A549 (cell line): ENCODE measurements around the gene CD101. TPM values are rescaled to one million over a fixed set of nuclear protein-coding genes. Genes with fewer than 3 reads are reported as not detected.

Experiments
- ATAC-seq, 2 experiments: fragments of 200-7000 bp in 1 of 2; fragments of >200 bp in 1 of 2; cut with Nextera tagmentation in 1 of 2; cut with Tn5 transposase in 1 of 2; 3 replicates each; pipeline versions ENCODE4 v1.8.0 to v1.9.1; 2018 to 2020; ENCODE audit warnings: mild to moderate bottlenecking in 1 of 2, moderate library complexity in 1 of 2
- CTCF ChIA-PET: fragments of 300-600 bp; sonication (Branson Sonifier 250); formaldehyde crosslinking; extraction: SDS; loops from one replicate; lab custom pipeline; 2021; ENCODE audit warnings: antibody characterized with exemption, inconsistent platforms; lab: Yijun Ruan, JAX
- POLR2A ChIA-PET: fragments of 350-600 bp; formaldehyde crosslinking; extraction: SDS; loops from one replicate; lab custom pipeline; 2021; ENCODE audit warnings: antibody characterized with exemption, inconsistent platforms; lab: Yijun Ruan, JAX
- DNase-seq, 2 experiments: peaks; one replicate each; pipeline versions ENCODE4 v3.0.0 to v3.0.0-alpha.2; 2011 to 2016; ENCODE audit warnings: low read depth in 1 of 2, low spot score in 1 of 2
- FAIRE-seq: peaks from 2 replicates; lab custom pipeline; 2011; peaks lifted over from hg19 to GRCh38; lab: Jason Lieb, UNC
- H3K27ac ChIP-seq, 2 experiments: fragments of >200 bp; sonication (Bioruptor Twin); formaldehyde crosslinking; 3 replicates each; pipeline ENCODE4 v1.5.1; 2016 to 2017
- H3K4me1 ChIP-seq: fragments of >200 bp; sonication (Bioruptor Twin); formaldehyde crosslinking; 3 replicates; pipeline ENCODE4 v1.6.1; 2016
- H3K4me2 ChIP-seq: fragments of >200 bp; sonication (Bioruptor Twin); formaldehyde crosslinking; 3 replicates; pipeline ENCODE4 v1.6.1; 2016
- H3K4me3 ChIP-seq: fragments of >200 bp; sonication (Bioruptor Twin); formaldehyde crosslinking; 3 replicates; pipeline ENCODE4 v1.5.1; 2016
- H3K9me3 ChIP-seq: fragments of >200 bp; sonication (Bioruptor Twin); formaldehyde crosslinking; 3 replicates; pipeline ENCODE4 v1.6.1; 2016
- ATOH8 ChIP-seq: fragments of 250-450 bp; sonication (Bioruptor Pico); IDR thresholded peaks from 2 replicates; pipeline ENCODE4 v1.5.0; 2020; ENCODE audit warnings: low read depth, mild to moderate bottlenecking, moderate library complexity
- BCL3 ChIP-seq: fragments of >200 bp; sonication (Bioruptor Twin); formaldehyde crosslinking; IDR thresholded peaks from 3 replicates; pipeline ENCODE4 v1.6.1; 2016
- BHLHE40 ChIP-seq: IDR thresholded peaks from 2 replicates; pipeline ENCODE4 v1.6.1; 2012; ENCODE audit warnings: low read depth, low read length, inconsistent platforms
- CTCF ChIP-seq: fragments of >200 bp; sonication (Bioruptor Twin); formaldehyde crosslinking; IDR thresholded peaks from 3 replicates; pipeline ENCODE4 v1.5.1; 2016
- EHMT2 ChIP-seq: fragments of 200-600 bp; sonication (generic); IDR thresholded peaks from 2 replicates; pipeline ENCODE4 v1.6.1; 2016; ENCODE audit warnings: antibody characterized with exemption, low read depth, mild to moderate bottlenecking, moderate library complexity
- EP300 ChIP-seq, 2 experiments: fragments of >200 bp; sonication (Bioruptor Twin); formaldehyde crosslinking; IDR thresholded peaks; 2 replicates in 1 of 2; 3 replicates in 1 of 2; pipeline ENCODE4 v1.6.1; 2016 to 2017
- HOXA7 ChIP-seq: fragments of 250-450 bp; sonication (Bioruptor Pico); IDR thresholded peaks from 2 replicates; pipeline ENCODE4 v1.5.0; 2020; ENCODE audit warnings: mild to moderate bottlenecking, moderate library complexity
- HOXB13 ChIP-seq: fragments of 250-450 bp; sonication (Bioruptor Pico); IDR thresholded peaks from 2 replicates; pipeline ENCODE4 v1.5.0; 2020; ENCODE audit warnings: low read depth, mild to moderate bottlenecking, moderate library complexity
- JUN ChIP-seq, 2 experiments: fragments of >200 bp; sonication (Bioruptor Twin); formaldehyde crosslinking; IDR thresholded peaks; 2 replicates in 1 of 2; 3 replicates in 1 of 2; pipeline ENCODE4 v1.6.1; 2016 to 2017
- KDM5A ChIP-seq: fragments of 200-600 bp; sonication (generic); IDR thresholded peaks from 2 replicates; pipeline ENCODE4 v1.6.1; 2016; ENCODE audit warnings: antibody characterized with exemption, mild to moderate bottlenecking
- MAX ChIP-seq: IDR thresholded peaks from 2 replicates; pipeline ENCODE4 v1.6.1; 2012
- MAZ ChIP-seq: fragments of 150-350 bp; IDR thresholded peaks from 2 replicates; pipeline ENCODE4 v1.6.1; 2014; ENCODE audit warnings: antibody characterized with exemption, low read depth, low read length, borderline replicate concordance
- MYC ChIP-seq: IDR thresholded peaks from 2 replicates; pipeline ENCODE4 v1.6.1; 2012; ENCODE audit warnings: mild to moderate bottlenecking, inconsistent platforms, low read length, improper control_type of control experiment, borderline replicate concordance
- NFE2L2 ChIP-seq: fragments of 150-350 bp; conservative IDR thresholded peaks from 2 replicates; pipeline ENCODE4 v1.6.1; 2014; ENCODE audit warnings: low read length
- PHF8 ChIP-seq: fragments of 200-600 bp; sonication (generic); IDR thresholded peaks from 2 replicates; pipeline ENCODE4 v1.6.1; 2016; ENCODE audit warnings: low read depth, mild to moderate bottlenecking, antibody characterized with exemption, moderate library complexity, borderline replicate concordance
- POLR2A ChIP-seq: IDR thresholded peaks from 2 replicates; pipeline ENCODE4 v1.6.1; 2012; ENCODE audit warnings: mild to moderate bottlenecking, low read length
- POLR2AphosphoS2 ChIP-seq: conservative IDR thresholded peaks from 2 replicates; pipeline ENCODE4 v1.6.1; 2012; ENCODE audit warnings: low read length, improper control_type of control experiment, inconsistent platforms
- RAD21 ChIP-seq, 2 experiments: fragments of >200 bp in 1 of 2; sonication (Bioruptor Twin) in 1 of 2; formaldehyde crosslinking in 1 of 2; IDR thresholded peaks in 1 of 2; conservative IDR thresholded peaks in 1 of 2; 2 replicates in 1 of 2; 3 replicates in 1 of 2; pipeline ENCODE4 v1.6.1; 2012 to 2018; ENCODE audit warnings: inconsistent platforms in 1 of 2
- RARB ChIP-seq: fragments of 250-450 bp; sonication (Bioruptor Pico); IDR thresholded peaks from 2 replicates; pipeline ENCODE4 v1.8.0; 2021; ENCODE audit warnings: mild to moderate bottlenecking, moderate library complexity
- RCOR1 ChIP-seq: fragments of 150-350 bp; IDR thresholded peaks from 2 replicates; pipeline ENCODE4 v1.6.1; 2014; ENCODE audit warnings: antibody characterized with exemption, low read length, low read depth
- RFX5 ChIP-seq: fragments of 450-650 bp; IDR thresholded peaks from 2 replicates; pipeline ENCODE4 v1.7.1; 2014; ENCODE audit warnings: antibody characterized with exemption, mild to moderate bottlenecking, moderate library complexity
- TP53 ChIP-seq: fragments of 250-450 bp; sonication (Bioruptor Pico); IDR thresholded peaks from 2 replicates; pipeline ENCODE4 v1.5.0; 2021; ENCODE audit warnings: mild to moderate bottlenecking, moderate library complexity
- USF2 ChIP-seq: fragments of 450-650 bp; IDR thresholded peaks from 2 replicates; pipeline ENCODE4 v1.6.1; 2014; ENCODE audit warnings: antibody characterized with exemption
- ZFP36 ChIP-seq: fragments of 450-650 bp; IDR thresholded peaks from 2 replicates; pipeline ENCODE4 v1.6.1; 2014; ENCODE audit warnings: borderline replicate concordance; ENCODE audit not compliant: partially characterized antibody
- ZNF302 ChIP-seq: fragments of 250-450 bp; sonication (Bioruptor Pico); IDR thresholded peaks from 2 replicates; pipeline ENCODE4 v1.9.0; 2021; ENCODE audit warnings: inconsistent platforms, mild to moderate bottlenecking, moderate library complexity
- ZSCAN20 ChIP-seq: fragments of 250-450 bp; sonication (Bioruptor Pico); IDR thresholded peaks from 2 replicates; pipeline ENCODE4 v1.8.0; 2022; ENCODE audit warnings: mild to moderate bottlenecking, moderate library complexity
- WGBS: methylation state at CpG from one replicate; pipeline ENCODE4 v1.1.6; 2017; ENCODE audit errors: missing lambda C conversion rate; 5-methylcytosine and 5-hydroxymethylcytosine counted together
- polyA plus RNA-seq, 4 experiments: library from polyadenylated mRNA; depleted of rRNA in 3 of 4; stranded (reverse); fragments of >200 nt; fragmentation: RNase III in 1 of 4; extraction: RNeasy Plus Mini Kit Qiagen cat#74134 plus additional on column Dnase treatment in 1 of 4; gene quantifications; 2 replicates in 3 of 4; 3 replicates in 1 of 4; pipeline ENCODE4 v1.2.3, GENCODE V29; 2011 to 2017

Gene CD101
- polyA plus RNA-seq, 2 of the 4 experiments (the other 2 are of a cell fraction) = 0.21 to 0.52 TPM

- DNase-seq = peak; percentile 94 to 98
- H3K4me2 ChIP-seq = peak within 1 kb of the TSS; percentile 87
- ChIA-PET CTCF (interaction anchor here (0.7 to 8.4 kb wide), 10 partner anchors 15 to 485 kb away, joined by 3 to 48 read pairs (median 4); no protein-coding TSS in a partner anchor), POLR2A (interaction anchor here (0.6 kb wide), 1 partner anchor 110 kb away, joined by 3 read pairs; no protein-coding TSS in a partner anchor)
- H3K27ac ChIP-seq = peak within 1 kb of the TSS; percentile 76 to 88
- no peaks in the 10 kb centered on the region for H3K9me3 ChIP-seq
- peak; percentile 95 to 98 for ATAC-seq
- H3K4me3 ChIP-seq = peak within 1 kb of the TSS; percentile 78
- TF ChIP-seq JUN (IDR thresholded peaks at IDR 0.05) = peak in 1 of 2 experiments; percentile 56; a peak in 2 of 5 replicates
- TF ChIP-seq POLR2A = peak; percentile 47
- no peak for TF ChIP-seq BHLHE40
- H3K4me1 ChIP-seq = peaks cover 19% of the 10 kb centered on the region; the same call in 2 of the 3 replicates
- 0% methylated on average over 28 of the region's 48 CpGs for WGBS
- FAIRE-seq = no peak
Observed at GRCh38 chr1:117059678-117060440, 58.3 kb downstream of the CD101 start, which contains the start of gene TTF2. Gene TTF2, plus strand, starts transcription at chr1:117060326. Its CDS starts 21 bp downstream, at chr1:117060347.

- peaks cover 19% of the 10 kb centered on the region; the same call in 2 of the 3 replicates for H3K4me1 ChIP-seq
- ChIA-PET POLR2A (interaction anchor here (0.6 kb wide), 1 partner anchor 111 kb away, joined by 3 read pairs; no protein-coding TSS in a partner anchor), CTCF (interaction anchor here (0.6 to 8.4 kb wide), 10 partner anchors 14 to 486 kb away, joined by 3 to 48 read pairs (median 4); no protein-coding TSS in a partner anchor)
- 19% methylated on average over 26 of the region's 42 CpGs for WGBS
- DNase-seq (peak; percentile 52 to 71), ATAC-seq (peak; percentile 75 to 78)
- peak overlapping the region; percentile 69 to 84 for H3K27ac ChIP-seq
- TF ChIP-seq POLR2AphosphoS2 (no peak), HOXA7 (CRISPR knock-in tag) (no peak), RAD21 (conservative IDR thresholded peaks at IDR 0.05 in 1 of 2, IDR thresholded peaks at IDR 0.05 in 1 of 2) (no peak), PHF8 (peak; percentile 46; the same call in 1 of the 2 replicates), EP300 (IDR thresholded peaks at IDR 0.05) (no peak), ZSCAN20 (CRISPR knock-in tag) (no peak), BCL3 (no peak), JUN (IDR thresholded peaks at IDR 0.05) (no peak; a peak in 1 of 5 replicates), USF2 (no peak), MAX (peak; percentile 69), MYC (peak; percentile 63; the same call in 1 of the 2 replicates), NFE2L2 (no peak), KDM5A (no peak)
- TF ChIP-seq, all 56 proteins: peak for 3
- Histone ChIP-seq H3K4me3 (peak overlapping the region; percentile 78), H3K9me3 (no peaks in the 10 kb centered on the region), H3K4me2 (peak overlapping the region; percentile 87)
- no peak for FAIRE-seq
Observed at GRCh38 chr1:117060441-117061317, 59.1 kb downstream of the CD101 start.

GRCh38 chr1:117061986-117062415, 60.4 kb downstream of the CD101 start:
- TF ChIP-seq CTCF = no peak
- TF ChIP-seq RCOR1 = no peak
- no peak for TF ChIP-seq RFX5
- no peak for TF ChIP-seq ZNF302 (CRISPR knock-in tag)
- no peak for TF ChIP-seq MAZ
- TF ChIP-seq RARB (CRISPR knock-in tag) = no peak
- no peak for TF ChIP-seq TP53 (CRISPR knock-in tag)
- no peak for TF ChIP-seq ZFP36
- TF ChIP-seq ATOH8 (CRISPR knock-in tag) = no peak
- TF ChIP-seq HOXA7 (CRISPR knock-in tag) = no peak
- TF ChIP-seq HOXB13 = no peak
- no peak for TF ChIP-seq EHMT2
- Histone ChIP-seq H3K4me1 (peaks cover 19% of the 10 kb centered on the region; the same call in 2 of the 3 replicates), H3K4me2 (peak overlapping the region; percentile 87; the same call in 1 of the 3 replicates), H3K9me3 (no peaks in the 10 kb centered on the region), H3K27ac (no peak overlapping the region), H3K4me3 (no peak overlapping the region)
- CTCF ChIA-PET = interaction anchor here (0.6 to 1.4 kb wide), 3 partner anchors 67 to 223 kb away, joined by 3 to 7 read pairs (median 4); no protein-coding TSS in a partner anchor
- FAIRE-seq (no peak), ATAC-seq (no peak), DNase-seq (no peak)
- 72% methylated on average over 2 of the region's 2 CpGs for WGBS
- POLR2A ChIA-PET = no interaction called here
